Measurements from ENCODE around the gene CCDC174.

Gene CCDC174

DNA sequence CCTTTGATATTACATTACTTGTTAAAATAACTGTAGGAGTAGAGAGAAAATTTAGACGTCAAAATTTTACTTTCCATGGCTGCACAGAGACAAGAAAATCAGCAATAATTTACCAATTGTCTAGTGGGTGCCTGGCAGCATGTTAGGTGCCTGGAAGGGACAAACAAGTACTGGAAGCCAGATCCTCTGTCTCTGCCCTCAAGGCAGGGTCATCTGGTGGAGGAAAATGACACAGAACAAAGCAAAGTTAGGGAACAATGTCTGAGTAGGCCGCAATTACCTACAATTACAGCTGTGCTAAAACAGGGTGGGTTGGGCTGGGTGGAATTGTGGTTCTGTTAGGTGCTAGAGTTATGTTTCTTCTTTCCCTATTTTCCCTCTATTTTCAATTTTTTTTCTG lies 7.4 kb downstream of the CCDC174 start:
- no peak for DNase-seq

DNA sequence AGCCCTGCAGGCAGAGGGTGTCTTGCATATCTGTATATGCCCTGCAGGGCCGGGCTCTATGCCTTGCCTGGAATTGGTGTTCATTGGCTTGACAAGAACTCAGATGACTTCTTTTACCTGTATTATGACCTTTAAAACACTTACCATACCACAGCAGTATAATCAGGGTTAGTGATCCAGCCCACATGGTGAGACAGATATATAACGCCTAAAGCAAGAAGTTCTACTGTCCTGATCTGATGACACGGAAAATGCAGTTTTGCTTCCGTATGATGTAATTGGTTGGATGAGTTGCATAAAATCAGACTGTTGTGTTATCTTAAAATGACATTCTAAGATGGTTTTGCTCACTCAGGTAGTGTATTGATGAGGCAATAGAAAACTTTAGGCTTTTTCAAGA lies 9.4 kb downstream of the CCDC174 start:
- DNase-seq = no peak

DNA sequence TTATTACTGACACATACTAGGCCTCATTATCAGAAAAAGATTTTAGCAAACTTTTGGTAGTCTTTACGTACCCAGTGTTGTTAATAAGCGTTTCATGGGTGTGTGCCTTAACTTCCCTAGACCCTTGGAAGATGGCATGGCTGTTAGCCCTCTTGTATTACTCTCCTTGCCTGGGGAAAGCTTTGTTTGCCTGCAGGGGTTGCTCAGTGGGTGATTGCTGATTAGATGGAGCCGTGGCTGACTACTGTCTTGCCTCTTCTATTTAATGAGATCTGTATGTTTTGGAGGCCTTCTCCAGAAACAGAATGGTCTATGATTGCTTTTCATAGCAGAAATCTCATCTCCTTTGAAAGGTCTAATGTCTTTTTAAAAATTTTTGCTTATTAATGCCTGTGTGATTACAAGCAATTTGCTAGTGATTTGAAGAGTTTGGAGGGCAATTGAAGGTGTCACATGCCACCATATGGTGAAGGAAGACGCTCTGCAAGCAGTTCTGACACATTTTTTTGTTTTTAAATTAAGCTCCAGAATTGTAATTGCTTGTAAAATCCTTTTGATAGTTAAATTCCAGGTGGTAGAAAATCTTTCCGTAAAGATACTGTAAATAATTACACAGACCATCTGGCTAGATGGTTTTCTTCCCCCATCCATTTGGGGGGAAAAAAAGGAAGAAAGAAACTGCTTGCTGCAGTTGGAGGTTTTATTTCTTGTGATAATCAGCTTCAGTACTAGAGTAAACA lies 12.0 kb downstream of the CCDC174 start:
- DNase-seq = no peak

DNA sequence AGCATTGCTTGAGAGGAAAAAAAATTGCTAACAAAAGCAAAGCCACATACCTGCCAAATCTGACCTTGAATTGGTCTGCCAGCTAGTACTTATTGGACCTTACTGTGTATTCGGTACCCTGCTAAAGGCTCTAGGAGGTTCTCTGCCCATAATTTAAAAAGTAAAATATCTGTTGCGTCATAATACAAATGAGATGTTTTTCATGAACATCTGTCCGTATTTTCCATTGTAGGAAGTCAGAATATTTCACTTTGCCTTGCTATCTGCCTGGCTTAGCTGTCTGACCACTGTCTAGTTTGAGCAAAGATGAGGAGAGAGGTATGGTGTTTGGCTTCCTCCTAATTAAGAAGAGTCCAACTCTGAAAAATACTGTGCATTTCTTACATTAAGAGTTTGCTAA lies 12.6 kb downstream of the CCDC174 start:
- no peak for DNase-seq

DNA sequence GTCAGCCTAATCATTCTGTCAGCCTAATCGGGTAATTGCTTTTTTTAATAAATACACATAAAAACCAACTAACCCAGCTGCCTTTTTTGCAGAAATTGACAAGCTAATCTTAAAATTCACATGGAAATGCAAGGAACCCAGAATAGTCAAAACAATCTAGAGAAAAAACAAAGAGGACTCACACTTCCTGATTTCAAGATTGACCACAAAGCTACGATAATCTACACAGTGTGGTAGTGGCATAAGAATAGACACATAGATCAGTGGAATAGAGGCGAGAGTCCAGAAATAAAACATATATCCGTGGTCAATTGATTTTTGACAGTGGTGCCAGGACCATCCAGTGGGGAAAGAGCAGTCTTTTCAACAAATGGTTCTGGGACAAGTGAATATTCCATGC lies 21.0 kb downstream of the CCDC174 start:
- DNase-seq = no peak

DNA sequence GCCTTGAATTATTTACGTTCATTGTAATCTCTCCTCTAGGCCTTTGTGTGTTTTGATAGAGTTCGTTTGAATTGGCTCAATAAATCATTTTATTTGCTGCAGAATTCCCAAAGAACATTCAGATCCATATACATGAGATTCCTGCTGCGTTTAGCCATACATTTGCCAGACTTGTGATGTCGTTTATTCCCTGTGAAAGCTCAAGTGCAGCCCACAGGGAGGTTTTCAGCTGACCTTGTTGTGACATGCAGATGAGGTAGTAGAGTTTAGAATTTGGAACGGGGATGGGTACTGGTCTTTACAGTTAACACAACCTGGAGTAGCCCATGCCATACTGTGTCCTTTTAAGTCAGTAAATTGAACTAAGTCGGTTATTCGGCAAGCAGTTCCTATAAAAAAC lies 23.3 kb downstream of the CCDC174 start, which contains the start of gene C3orf20:
Gene C3orf20 (plus strand): TSS at position 301 of the 400 bp plus-strand sequence. CDS start 7,573 bp downstream, outside the sequence.
- DNase-seq = no peak

DNA sequence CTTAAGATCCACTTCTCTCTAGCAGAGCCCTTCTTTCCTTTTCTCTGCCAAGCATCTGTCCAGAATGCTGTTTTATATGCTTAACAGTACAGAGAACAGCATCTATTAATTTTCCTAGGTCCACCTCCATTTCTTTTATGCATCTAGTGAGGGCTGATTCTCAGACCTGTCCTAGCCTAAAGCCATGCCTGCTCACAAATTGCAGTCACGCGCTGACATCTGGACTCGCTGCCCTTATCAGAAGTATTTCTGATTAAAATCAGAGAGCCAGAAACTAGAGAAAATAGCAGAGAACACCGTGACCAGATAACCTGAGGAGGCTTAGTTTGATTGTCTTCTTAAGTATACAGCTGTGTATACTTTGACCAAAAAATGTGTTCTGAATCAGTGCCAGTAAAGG lies 25.3 kb downstream of the CCDC174 start:
- no peak for DNase-seq

DNA sequence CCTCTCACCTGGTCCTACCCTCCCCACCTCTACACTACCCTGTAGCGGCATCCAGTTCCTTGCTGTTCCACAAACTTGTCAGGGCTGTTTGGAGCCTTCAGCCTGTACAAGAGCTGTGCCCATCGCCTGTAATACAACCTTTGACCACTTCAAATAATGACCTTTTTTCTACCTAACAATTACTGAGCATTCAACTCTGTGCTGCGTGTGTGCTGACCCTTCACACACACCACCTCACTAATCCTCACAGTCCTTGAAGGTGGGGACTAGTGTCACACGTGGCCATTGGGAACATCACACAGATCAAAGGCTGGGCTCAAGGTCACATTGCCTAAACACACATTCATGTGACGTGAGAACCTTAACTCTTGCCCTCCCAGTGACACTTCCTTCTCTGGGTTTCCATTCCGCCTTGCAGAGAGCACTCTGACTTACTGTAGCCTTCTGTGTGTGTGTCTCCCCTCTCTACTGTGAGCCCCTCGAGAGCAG lies 26.5 kb downstream of the CCDC174 start:
- no peak for DNase-seq

DNA sequence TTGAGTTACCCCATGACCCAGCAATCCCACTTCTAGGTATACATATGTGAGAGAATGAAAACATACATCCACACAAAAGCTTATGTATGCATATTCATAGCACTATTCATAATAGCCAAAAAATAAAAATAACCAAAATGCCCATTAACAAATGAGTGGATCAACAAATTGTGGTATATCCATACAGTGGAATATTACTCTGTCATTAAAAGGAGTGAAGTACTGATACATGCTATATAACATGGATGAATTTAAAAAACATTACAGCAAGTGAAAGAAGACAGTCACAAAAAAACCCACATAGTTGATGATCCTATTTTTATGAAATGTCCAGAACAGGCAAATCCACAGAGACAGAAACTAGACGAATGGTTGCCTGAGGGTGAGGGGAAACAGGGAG lies 28.6 kb downstream of the CCDC174 start:
- no peak for DNase-seq

DNA sequence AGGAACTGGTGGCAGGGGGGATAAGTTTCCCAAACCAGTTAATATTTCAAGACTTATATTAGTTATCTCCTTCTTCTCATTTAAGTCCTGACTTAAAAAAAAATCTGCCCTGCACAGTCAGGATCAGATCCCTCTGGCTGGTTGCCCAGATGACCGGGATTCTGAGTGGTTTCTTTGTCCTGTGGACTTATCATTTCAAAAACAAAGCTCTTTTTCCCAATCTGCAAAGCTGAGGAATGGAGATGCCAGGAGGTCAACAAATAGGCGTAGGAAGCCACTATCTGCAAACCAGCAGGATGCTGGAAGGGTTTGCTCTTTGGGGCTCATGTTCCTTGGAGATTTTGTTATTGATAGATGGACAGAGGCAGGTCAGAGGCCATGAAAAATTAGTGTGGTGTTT lies 29.2 kb downstream of the CCDC174 start:
- no peak for DNase-seq

DNA sequence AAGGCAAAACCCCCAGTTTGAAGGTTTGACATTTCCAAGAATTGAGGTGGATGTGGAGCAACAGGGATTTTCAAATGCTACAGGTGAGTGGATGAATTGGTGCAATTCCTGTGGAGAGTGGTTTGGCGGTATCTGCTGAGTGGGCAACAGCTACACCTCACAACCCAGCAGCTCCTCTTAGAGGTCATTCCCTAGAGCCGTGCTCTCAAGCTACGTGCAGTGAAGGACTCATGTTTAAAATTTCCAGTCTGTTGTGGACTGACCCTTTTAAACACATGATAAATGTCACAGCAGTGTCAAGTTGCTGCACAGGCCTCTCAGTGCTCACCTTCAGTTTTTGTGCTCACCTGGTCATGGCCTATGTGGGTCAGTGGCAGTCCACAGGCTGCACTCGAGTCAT lies 32.9 kb downstream of the CCDC174 start:
- no peak for DNase-seq

DNA sequence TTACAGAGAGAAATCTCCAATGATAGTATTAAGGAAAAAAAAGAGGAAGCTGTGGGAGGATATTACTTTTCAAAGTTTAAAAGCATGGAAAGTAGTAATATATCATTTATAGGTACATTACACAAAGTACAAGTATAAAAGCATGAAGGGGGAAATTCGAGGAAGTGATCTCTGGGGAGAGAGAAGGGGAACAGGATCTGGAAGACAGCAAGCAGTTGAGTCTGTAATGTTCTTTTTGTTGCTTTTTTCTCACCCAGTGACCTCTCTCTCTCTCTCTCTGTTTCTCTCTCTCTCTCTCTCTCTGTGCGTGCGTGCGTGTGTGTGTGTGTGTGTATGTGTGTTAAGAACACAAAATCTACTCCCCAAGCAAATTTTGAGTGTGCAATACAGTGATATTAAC lies 33.6 kb downstream of the CCDC174 start:
- DNase-seq = no peak

DNA sequence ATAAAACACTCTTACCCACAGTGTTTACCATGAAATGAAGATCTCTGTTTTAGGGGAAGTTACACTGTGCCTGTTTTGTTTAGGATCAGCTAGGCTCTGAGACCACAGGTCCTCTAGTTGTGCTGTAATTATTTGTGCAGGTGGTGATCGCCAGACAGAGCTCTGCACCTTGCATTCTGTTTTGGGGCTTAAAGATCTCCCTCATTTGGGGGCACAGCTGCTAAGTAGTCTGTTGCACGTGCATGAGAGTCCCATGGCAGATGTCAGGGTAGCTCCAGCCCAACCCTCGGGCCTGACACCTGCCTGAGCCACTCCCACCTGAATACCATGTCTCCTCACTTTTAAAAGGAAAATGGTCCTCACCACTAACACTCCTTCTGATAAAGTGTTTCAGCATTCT lies 35.8 kb downstream of the CCDC174 start:
- no peak for DNase-seq

DNA sequence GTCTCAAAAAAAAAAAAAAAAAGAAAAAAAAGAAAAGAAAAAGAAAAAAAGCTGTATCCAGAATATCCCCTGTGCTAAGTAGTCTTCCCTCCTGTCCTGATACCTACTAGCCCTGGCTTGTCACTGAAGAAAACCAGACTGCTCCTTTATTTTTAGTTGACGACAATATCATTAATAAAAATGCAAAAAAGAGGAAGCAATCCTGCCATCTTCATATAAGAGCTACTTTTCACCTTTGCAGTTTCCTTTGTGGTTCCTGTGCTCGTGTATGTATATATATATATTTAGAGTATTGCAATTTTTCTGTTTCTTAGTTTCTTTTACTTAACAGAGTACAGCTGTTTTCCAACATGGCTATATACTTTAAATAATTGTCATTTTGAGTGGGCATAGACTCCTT lies 37.0 kb downstream of the CCDC174 start:
- DNase-seq = no peak

DNA sequence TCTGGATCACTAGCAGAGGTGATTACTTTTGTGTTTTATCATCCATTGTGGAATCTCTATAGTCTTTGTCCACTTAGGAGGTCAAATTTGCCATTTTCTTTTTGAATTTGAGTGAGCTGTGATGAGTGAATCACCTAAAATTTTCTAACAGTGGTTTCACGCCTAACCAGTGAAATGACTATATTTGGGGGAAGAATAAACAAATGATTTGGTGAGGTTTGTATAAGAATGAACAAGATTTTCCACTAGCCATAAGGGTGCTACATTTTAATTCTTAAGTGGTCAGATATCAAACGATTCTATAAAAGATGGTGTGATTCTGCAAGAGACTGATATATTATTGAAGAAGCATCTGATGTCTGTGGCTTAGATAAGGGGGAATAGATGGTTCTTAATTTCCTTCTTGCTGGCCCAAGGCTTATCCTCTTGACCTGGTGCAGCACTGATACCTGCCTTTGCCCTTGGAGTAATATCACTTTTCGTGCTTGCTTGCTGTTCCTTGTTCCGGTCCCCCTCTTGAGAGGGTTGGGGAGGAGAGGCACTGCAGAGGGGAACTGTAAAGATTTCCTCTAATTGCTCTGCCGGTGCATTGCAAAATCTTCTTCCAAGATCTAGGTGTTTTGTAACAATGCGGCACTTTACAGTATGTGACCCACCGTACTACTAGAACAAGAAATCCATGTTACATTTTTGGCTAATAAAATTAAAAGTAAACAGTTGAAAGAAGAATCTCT lies 37.9 kb downstream of the CCDC174 start:
- DNase-seq = no peak

DNA sequence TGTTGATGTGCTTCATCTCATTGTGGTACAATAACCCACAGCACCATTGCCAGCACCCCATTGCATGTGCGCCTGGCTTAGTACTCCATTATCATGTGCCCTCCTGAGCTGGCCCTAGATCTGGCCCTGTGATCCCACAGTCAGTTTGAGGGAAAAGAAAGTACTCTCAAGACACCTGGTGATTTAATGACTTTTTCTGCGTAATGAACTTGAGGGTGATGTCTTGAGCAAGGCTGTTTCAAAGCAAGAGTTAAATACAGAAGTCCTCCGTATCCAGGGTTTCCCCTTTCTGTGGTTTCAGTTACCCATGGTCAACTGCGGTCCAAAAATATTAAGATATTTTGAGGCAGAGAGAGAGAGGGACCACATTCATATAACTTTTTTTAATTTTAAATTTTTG lies 39.7 kb downstream of the CCDC174 start:
- DNase-seq = no peak

DNA sequence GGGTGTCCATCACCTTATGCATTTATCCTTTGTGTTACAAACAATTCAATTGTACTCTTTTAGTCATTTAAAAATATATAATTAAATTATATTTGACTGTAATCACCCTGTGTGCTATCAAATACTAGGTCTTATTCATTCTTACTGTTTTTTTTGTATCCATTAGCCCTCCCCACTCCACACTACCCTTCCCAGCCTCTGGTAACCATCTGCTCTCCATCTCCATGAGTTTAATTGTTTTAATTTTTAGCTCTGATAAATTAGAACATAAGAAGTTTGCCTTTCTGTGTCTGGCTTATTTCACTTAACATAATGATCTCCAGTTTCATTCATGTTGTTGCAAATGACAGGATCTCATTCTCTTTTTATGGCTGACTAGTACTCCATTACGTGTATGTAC lies 40.2 kb downstream of the CCDC174 start:
- DNase-seq = no peak

DNA sequence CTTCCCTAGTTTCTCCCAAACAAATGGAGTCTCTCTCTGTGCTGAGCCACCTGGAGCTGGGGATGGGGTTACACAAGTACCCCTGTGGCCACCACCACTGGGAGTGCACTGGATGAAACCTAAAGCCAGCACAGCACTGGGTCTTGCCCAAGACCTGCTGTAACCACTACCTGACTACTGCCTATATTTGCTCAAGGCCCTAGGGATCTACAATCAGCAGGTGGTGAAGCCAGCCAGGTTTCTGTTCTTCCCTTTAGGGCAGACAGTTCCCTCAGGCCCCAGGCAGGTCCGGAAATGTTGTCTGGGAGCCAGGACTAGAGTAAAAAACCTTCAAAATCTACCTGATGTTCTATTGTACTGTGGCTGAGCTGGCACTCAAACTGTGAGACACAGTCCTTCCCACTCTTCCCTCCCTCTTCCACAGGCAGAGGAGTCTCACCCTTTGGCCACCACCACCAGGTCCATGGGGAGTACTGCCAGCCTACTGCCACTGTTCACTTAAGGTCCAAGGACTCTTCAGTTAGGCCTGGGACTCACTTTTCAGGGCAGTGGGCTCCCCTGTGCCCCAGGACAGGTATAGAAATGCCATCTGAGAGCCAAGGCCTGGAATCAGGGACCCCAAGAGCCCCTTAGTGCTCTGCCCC lies 47.2 kb downstream of the CCDC174 start:
- DNase-seq = no peak

DNA sequence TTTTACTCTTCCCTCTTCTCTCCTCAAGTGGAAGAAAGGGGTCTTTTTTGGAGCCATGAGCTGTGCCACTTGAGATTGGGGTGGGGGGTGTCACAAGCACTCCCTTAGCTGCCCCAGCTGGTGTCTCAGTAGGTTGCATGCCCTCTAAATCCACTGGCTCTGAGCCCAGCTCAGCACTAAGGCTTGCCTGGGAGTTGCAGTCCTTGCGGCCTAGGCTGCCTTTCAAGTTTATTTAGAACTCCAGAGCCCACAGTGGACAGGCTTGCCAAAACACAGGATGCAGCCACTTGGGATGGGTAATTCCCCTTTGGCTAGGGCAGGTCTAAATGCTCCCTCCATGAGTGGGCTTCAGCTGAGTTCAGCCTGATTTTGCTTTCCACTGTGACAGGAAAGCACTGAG lies 48.1 kb downstream of the CCDC174 start:
- DNase-seq = no peak

DNA sequence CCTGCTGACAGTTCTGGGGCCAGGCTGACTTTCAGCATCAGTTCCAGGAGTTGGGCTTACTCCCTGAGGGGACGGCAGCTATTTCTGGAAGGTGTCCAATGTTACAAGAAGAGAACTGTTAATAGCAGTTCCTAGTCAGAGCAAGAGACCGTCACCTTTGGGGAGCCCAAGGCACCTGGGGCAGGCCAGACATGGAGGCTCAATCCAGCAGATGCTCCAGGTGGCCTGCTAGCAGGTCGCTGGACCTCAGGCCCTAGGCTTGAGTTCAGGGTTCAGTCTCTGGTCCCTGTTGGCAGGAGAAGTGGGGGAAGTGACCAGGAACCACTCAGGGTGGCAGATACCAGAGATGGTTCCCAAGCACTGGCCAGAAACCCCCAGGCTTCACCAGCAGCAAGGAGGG lies 49.3 kb downstream of the CCDC174 start:
- no peak for DNase-seq

DNA sequence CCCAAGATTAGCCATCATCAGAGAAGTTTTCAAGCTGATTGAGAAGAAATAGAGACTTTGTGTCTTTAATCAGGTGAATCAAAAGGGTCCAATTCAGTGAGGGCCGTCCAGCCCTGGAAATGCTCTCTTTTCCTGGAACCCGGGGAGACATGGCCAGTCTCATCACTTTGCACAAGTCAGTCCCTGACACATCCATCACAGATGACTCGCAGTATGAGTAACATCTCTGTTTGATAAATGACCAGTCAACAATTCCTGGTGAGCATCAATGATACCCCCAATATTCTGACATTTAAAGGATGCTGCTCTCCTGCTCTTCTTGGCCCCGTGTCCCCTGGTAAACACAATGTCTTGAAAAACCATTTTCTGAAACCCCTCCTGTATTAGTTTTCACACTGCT lies 50.1 kb downstream of the CCDC174 start:
- no peak for DNase-seq

DNA sequence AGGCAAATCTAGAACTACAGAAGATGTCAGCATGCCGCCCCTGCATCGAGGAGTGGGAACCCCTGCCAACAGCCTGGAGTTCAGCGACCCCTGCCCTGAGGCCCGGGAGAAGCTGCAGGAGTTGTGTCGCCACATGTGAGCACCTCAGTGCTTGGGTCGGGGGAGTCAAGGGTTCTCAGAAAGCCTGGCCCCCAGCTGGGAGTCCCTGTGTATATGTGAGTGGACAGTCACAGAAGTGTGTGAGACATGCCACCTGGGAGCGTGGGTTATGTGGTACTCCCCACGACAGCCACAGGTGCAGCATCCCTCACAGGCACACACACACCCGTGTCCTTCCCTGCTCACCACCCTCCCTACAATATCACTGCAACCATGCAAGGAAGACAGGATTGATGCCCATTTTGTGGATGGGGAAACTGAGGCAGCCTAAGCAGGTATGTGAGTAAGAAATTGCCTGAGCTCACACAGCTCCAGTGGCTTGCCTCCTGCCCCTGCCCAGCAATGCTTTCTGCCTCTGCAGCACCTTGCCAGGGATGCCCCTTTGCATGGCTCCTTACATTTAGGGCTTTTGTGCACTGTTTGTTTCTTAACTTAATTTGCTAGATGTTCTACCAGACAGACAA lies 51.7 kb downstream of the CCDC174 start:
- no peak for DNase-seq

DNA sequence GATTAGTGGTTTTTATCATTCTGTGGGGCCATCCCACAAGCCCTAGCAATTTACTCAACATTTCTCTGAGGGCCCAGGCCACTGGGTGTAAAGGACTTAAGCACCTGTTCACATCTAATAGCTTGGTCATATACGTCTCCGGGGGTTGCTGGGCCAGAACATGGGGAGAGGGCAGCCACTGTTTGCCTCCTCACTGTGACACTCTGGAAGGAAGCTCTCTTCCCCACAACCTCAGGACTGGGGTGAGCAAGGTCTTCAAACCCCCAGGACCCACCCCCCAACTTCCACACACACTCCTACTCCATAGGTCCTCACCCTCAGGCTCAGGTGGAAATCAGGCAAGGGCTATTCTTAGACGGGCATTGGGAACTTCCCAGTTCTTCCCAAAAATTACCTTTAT lies 52.2 kb downstream of the CCDC174 start:
- DNase-seq = no peak

DNA sequence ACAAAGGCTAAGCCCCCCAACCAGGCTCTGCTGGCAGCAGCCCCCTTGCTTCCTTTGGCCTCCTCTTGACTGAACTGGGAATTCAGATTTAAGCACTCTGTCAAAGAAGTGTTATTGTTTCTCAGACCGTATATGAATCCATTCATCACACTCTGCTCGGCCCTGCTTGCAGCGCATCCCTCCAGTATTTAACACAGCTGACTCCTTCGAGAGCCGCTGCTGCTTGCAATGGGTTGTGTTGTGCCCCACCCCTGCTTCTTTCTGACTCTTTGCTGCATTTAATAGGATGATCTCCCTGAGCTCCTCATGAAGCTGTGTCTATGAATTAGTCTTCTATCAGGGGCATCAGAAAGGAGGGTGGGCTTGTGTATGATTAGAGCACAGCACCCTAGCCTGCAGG lies 54.5 kb downstream of the CCDC174 start:
- DNase-seq = no peak

Data from CD4-positive, alpha-beta T cell treated with Interleukin-15 for 1 hour (primary cell).